Neural cell (in vitro differentiated cells): ENCODE data around the gene CCDC73.

ENCODE experiments used
- CTCF ChIP-seq: fragments of 450-650 bp; IDR thresholded peaks from 2 replicates; pipeline ENCODE4 v1.5.1; 2014; ENCODE audit warnings: antibody characterized with exemption, mild to moderate bottlenecking, moderate library complexity; ENCODE audit not compliant: poor library complexity, severe bottlenecking
- EP300 ChIP-seq: fragments of 450-650 bp; conservative IDR thresholded peaks from 2 replicates; pipeline ENCODE4 v1.6.1; 2014; ENCODE audit warnings: antibody characterized with exemption, mild to moderate bottlenecking, moderate library complexity; ENCODE audit not compliant: poor library complexity, severe bottlenecking
- EZH2 ChIP-seq: fragments of 200-600, 300-800 bp; shearing (Covaris generic), sonication (generic); IDR thresholded peaks from 2 replicates; pipeline ENCODE4 v1.6.1; 2014; ENCODE audit warnings: antibody characterized with exemption, low read length, borderline replicate concordance, mild to moderate bottlenecking; ENCODE audit not compliant: insufficient read depth, poor library complexity, severe bottlenecking
- POLR2AphosphoS5 ChIP-seq: IDR thresholded peaks from 2 replicates; pipeline ENCODE4 v1.6.1; 2012
- RAD21 ChIP-seq: fragments of 450-650 bp; conservative IDR thresholded peaks from 2 replicates; pipeline ENCODE4 v1.6.1; 2014; ENCODE audit warnings: antibody characterized with exemption, mild to moderate bottlenecking, moderate library complexity

GRCh38 chr11:32840587-32840986 is 46.1 kb upstream of the CCDC73 start:
- TF ChIP-seq CTCF (no peak), EZH2 (no peak), EP300 (no peak), RAD21 (no peak), POLR2AphosphoS5 (no peak)
